Dendritic cell treated with granulocyte-macrophage colony-stimulating factor and Interleukin-4, amounts not matched to agents 40 ng/mL and 50 ng/mL, for 4 days (primary cell): ENCODE measurements around the gene MEAK7.
A peak's percentile ranks its signal among the peaks of the same experiment; 100 is the strongest.
"Not testable (repeated sequence)": the region's sequence is repeated elsewhere in the genome, so short reads cannot be mapped to it uniquely, and the experiment has no call there.

Experiments
- H3K27ac Mint-ChIP-seq: one replicate; pipeline ENCODE4 v1.8.0; 2022; ENCODE audit warnings: mild to moderate bottlenecking, mixed read lengths
- H3K27me3 Mint-ChIP-seq: one replicate; pipeline ENCODE4 v1.8.0; 2022; ENCODE audit warnings: mild to moderate bottlenecking, mixed read lengths
- H3K36me3 Mint-ChIP-seq: one replicate; pipeline ENCODE4 v1.8.0; 2022; ENCODE audit warnings: low read depth, mixed read lengths
- H3K4me1 Mint-ChIP-seq: one replicate; pipeline ENCODE4 v1.8.0; 2022; ENCODE audit warnings: low read depth, mixed read lengths
- H3K4me3 Mint-ChIP-seq: one replicate; pipeline ENCODE4 v1.8.0; 2022; ENCODE audit warnings: mild to moderate bottlenecking, moderate library complexity, mixed read lengths
- H3K9me3 Mint-ChIP-seq: one replicate; pipeline ENCODE4 v1.8.0; 2022; ENCODE audit warnings: mixed read lengths
- intact Hi-C: fragments of 100-400 bp; cut with micrococcal nuclease; formaldehyde crosslinking; loops from one replicate; pipeline ENCODE4 v1.15.0; 2022

MEAK7 gene

GRCh38 chr16:84526794-84527531 lies 22.5 kb upstream of the MEAK7 start:
- peak overlapping the region; percentile 30 for H3K27ac Mint-ChIP-seq
- H3K36me3 Mint-ChIP-seq: no peaks in the 10 kb centered on the region
- peaks cover 29% of the 10 kb centered on the region for H3K27me3 Mint-ChIP-seq
- H3K9me3 Mint-ChIP-seq: peaks cover 8% of the 10 kb centered on the region
- H3K4me3 Mint-ChIP-seq: no peak overlapping the region
- H3K4me1 Mint-ChIP-seq: peaks cover 50% of the 10 kb centered on the region
- intact Hi-C loops: no loop called here

GRCh38 chr16:84524941-84525581 lies 20.6 kb upstream of the MEAK7 start:
- Mint-ChIP-seq H3K27me3 (peaks cover 20% of the 10 kb centered on the region), H3K27ac (peak overlapping the region; percentile 51), H3K4me1 (peaks cover 40% of the 10 kb centered on the region)
- H3K36me3 Mint-ChIP-seq, H3K9me3 Mint-ChIP-seq, H3K4me3 Mint-ChIP-seq, intact Hi-C loops: not testable (repeated sequence)

GRCh38 chr16:84524346-84524920 lies 20.0 kb upstream of the MEAK7 start:
- H3K4me1 Mint-ChIP-seq: peaks cover 44% of the 10 kb centered on the region
- H3K27ac Mint-ChIP-seq: peak overlapping the region; percentile 51
- no peak overlapping the region for H3K4me3 Mint-ChIP-seq
- peaks cover 22% of the 10 kb centered on the region for H3K27me3 Mint-ChIP-seq
- H3K36me3 Mint-ChIP-seq: no peaks in the 10 kb centered on the region
- intact Hi-C loops: no loop called here
- peaks cover 5% of the 10 kb centered on the region for H3K9me3 Mint-ChIP-seq

DNA sequence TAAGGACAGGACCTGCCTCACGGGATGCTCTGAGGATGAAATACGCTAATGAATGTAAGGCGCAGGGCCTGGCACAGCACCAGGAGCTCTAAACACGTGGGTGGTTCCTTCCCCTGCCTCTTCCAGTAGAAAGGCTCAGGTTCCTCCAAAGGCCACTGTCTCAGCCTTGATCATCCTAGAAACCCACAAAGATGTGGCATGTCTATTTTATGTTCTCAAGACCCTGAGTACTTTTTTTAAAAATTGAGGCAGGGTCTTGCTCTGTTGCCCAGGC lies 17.0 kb upstream of the MEAK7 start:
- intact Hi-C loops: no loop called here
- H3K36me3 Mint-ChIP-seq: no peaks in the 10 kb centered on the region
- H3K9me3 Mint-ChIP-seq: no peaks in the 10 kb centered on the region
- H3K27me3 Mint-ChIP-seq: peaks cover 16% of the 10 kb centered on the region
- H3K27ac Mint-ChIP-seq: no peak overlapping the region
- H3K4me1 Mint-ChIP-seq: peaks cover 23% of the 10 kb centered on the region
- no peak overlapping the region for H3K4me3 Mint-ChIP-seq

DNA sequence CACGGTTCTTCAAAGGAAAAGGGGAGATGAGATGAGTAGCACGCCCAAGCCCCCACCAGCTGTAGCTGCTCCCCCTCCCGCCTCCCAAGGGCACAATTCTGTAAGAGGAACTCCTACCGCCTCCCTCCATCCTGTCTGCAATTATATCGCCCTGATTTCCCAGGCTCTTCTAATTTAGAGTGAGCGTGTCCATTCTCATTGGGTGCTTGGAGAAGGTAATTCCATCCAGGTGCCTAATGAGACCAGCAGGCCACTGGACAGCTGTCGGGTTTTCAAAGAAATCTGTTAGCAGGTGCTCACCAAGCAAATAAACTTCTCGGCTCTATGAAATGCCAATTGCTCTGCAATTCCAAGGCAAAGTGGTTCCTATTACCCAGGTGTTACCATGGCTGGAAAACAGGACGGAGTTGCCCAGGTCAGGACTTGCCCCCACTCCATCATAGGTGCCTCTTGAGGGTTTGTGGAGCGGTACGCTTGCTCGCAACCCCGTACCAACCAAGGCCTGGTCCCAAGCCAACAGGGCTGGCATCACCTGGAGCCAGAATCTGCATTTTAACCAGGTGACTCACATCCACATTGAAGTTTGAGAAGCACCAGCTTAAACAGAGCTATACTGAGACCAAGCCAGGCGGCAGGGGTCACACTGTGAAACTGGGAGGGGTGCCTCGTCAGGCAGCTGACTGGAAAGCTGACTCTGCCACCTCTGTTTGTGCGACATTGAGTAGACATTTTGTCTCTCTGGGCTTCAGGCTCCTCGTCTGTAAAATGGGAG lies 16.5 kb upstream of the MEAK7 start:
- intact Hi-C loops: no loop called here
- Mint-ChIP-seq H3K4me3 (no peak overlapping the region), H3K4me1 (peaks cover 24% of the 10 kb centered on the region), H3K9me3 (no peaks in the 10 kb centered on the region), H3K36me3 (no peaks in the 10 kb centered on the region), H3K27me3 (peaks cover 16% of the 10 kb centered on the region), H3K27ac (no peak overlapping the region)

GRCh38 chr16:84519855-84520254 lies 15.4 kb upstream of the MEAK7 start:
- Mint-ChIP-seq H3K27me3 (peaks cover 15% of the 10 kb centered on the region), H3K36me3 (no peaks in the 10 kb centered on the region), H3K9me3 (no peaks in the 10 kb centered on the region), H3K4me1 (peaks cover 24% of the 10 kb centered on the region), H3K27ac (no peak overlapping the region), H3K4me3 (no peak overlapping the region)
- intact Hi-C loops: no loop called here

DNA sequence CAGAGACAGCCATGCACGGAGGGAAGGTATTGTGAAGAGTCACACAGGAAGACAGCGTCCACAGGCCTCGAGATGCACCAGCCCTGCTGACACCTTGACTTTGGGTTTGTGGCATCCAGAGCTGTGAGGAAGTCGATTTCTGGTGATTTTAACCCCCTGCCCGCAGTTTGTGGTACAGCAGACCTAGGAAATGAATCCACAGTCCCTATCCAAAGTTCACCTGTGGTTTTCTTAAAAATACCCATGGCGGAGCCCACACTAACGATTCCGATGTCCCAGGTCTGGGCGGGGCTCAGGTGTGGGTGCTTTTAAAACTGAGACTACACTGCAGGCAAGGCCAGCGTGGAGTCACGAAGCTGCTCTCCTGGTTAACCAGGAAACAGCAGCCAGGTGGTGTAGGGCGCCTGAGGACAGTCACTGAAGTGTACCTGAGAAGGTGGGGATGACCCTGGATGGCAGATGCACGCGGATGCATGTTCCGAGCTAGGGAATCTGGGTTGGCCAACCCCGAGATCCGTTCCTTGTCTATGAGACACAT lies 14.4 kb upstream of the MEAK7 start:
- Mint-ChIP-seq H3K27me3 (peaks cover 15% of the 10 kb centered on the region), H3K27ac (no peak overlapping the region), H3K4me3 (no peak overlapping the region), H3K4me1 (peaks cover 33% of the 10 kb centered on the region), H3K9me3 (no peaks in the 10 kb centered on the region), H3K36me3 (no peaks in the 10 kb centered on the region)
- intact Hi-C loops: no loop called here

- Mint-ChIP-seq H3K4me1 (peaks cover 40% of the 10 kb centered on the region), H3K27me3 (peaks cover 14% of the 10 kb centered on the region)
- H3K4me3 Mint-ChIP-seq, H3K27ac Mint-ChIP-seq, H3K9me3 Mint-ChIP-seq, intact Hi-C loops, H3K36me3 Mint-ChIP-seq: not testable (repeated sequence)
Measured at GRCh38 chr16:84518220-84518619, 13.8 kb upstream of the MEAK7 start.

- Mint-ChIP-seq H3K36me3 (no peaks in the 10 kb centered on the region), H3K4me1 (peaks cover 41% of the 10 kb centered on the region), H3K4me3 (no peak overlapping the region), H3K9me3 (no peaks in the 10 kb centered on the region), H3K27ac (no peak overlapping the region), H3K27me3 (peaks cover 9% of the 10 kb centered on the region)
- intact Hi-C loops: no loop called here
Measured at GRCh38 chr16:84517366-84517765, 12.9 kb upstream of the MEAK7 start.

- H3K27me3 Mint-ChIP-seq: peaks cover 4% of the 10 kb centered on the region
- H3K4me3 Mint-ChIP-seq: no peak overlapping the region
- no peaks in the 10 kb centered on the region for H3K36me3 Mint-ChIP-seq
- intact Hi-C loops: loop anchor here (5.0 kb wide), 2 partner anchors 47 to 212 kb away; no protein-coding TSS in a partner anchor
- peak overlapping the region; percentile 56 for H3K27ac Mint-ChIP-seq
- H3K4me1 Mint-ChIP-seq: peaks cover 53% of the 10 kb centered on the region
- H3K9me3 Mint-ChIP-seq: no peaks in the 10 kb centered on the region
Measured at GRCh38 chr16:84514874-84515835, 10.7 kb upstream of the MEAK7 start.

DNA sequence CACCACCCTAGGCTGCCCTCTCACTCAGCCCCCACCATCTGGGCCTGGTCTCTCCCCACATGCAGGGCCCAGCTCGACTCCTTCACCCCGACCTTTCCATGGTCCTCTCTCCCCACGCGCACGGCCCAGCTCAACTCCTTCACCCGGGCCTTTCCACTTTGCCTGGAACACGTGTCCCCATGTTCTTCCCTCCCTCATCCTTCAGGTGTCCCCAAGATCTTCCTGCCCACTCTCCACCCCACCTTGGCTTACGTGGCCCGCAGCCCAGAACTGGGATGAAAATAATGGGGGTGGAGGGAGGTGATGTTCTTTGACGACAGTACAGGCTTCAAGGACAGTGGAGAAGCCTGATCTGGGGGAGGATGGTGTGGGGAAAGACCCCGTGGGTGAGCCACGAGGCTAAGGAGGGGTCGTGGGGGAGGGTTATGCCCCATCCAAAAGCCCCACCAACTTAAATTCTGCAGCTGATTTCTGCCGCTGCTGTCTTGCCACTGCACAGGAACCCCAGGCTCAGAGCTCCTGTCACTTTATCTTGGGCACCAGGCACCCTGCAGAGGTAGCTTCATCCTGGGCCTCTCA lies 9.9 kb upstream of the MEAK7 start:
- Mint-ChIP-seq H3K9me3 (no peaks in the 10 kb centered on the region), H3K27ac (peak overlapping the region; percentile 56), H3K4me1 (peaks cover 47% of the 10 kb centered on the region), H3K36me3 (no peaks in the 10 kb centered on the region), H3K27me3 (peaks cover 2% of the 10 kb centered on the region), H3K4me3 (no peak overlapping the region)
- intact Hi-C loops: loop anchor here (5.0 kb wide), 2 partner anchors 48 to 213 kb away; no protein-coding TSS in a partner anchor

DNA sequence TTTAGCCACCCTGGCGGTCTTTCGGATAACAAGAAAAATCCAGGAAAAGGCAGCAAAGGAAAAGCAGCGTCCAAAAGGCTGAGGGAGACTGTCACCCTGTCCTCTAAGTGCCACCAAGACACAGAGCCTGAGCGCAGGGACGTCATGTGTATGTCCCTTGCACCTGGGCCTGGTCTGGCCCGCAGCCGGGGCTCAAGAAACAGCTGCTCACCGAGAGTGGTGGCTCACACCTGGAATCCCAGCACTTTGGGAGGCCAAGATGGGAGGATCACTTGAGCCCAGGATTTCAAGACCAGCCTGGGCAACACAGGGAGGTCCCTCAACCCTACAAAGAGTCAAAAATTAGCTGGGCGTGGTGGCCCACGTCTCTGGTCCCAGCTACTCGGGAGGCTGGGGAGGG lies 9.2 kb upstream of the MEAK7 start:
- Mint-ChIP-seq H3K4me1 (peaks cover 45% of the 10 kb centered on the region), H3K36me3 (no peaks in the 10 kb centered on the region), H3K27ac (no peak overlapping the region), H3K9me3 (no peaks in the 10 kb centered on the region), H3K4me3 (no peak overlapping the region), H3K27me3 (peaks cover 1% of the 10 kb centered on the region)
- intact Hi-C loops: loop anchor here (5.0 kb wide), 2 partner anchors 49 to 214 kb away; no protein-coding TSS in a partner anchor

DNA sequence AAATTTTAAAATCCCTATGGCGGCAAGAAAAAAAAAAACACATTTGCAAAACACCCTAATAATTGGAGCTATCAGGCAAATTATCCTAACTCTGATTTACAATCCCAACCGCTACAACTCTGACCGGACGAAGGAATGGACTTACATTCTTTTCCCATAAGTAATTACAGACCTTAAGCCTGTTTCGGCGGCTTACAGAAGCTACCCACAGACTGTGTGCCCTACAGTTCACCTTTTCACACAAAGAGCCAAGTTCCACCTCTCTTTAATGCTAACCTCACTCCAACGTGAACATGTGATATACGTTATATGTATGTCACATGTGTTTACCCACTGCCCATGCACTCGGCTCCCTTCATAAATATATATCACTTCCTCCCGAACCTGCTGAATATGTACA lies 8.7 kb upstream of the MEAK7 start:
- peaks cover 1% of the 10 kb centered on the region for H3K27me3 Mint-ChIP-seq
- H3K36me3 Mint-ChIP-seq: no peaks in the 10 kb centered on the region
- H3K4me1 Mint-ChIP-seq: peaks cover 45% of the 10 kb centered on the region
- intact Hi-C loops: loop anchor here (5.0 kb wide), 2 partner anchors 49 to 214 kb away; no protein-coding TSS in a partner anchor
- H3K4me3 Mint-ChIP-seq: no peak overlapping the region
- no peak overlapping the region for H3K27ac Mint-ChIP-seq
- H3K9me3 Mint-ChIP-seq: no peaks in the 10 kb centered on the region
